GM19468 (cell line): ENCODE results near the gene RGSL1.
"Not testable (repeated sequence)": the region's sequence is repeated elsewhere in the genome, so short reads cannot be mapped to it uniquely, and the experiment has no call there.

Source experiments
- ATAC-seq: cut with Tn5 transposase; IDR thresholded peaks from one replicate; pipeline ENCODE4 v1.9.1; 2021; ENCODE audit warnings: mild to moderate bottlenecking, moderate library complexity, moderate number of reproducible peaks; ENCODE audit not compliant: unreplicated experiment; ENCODE audit errors: extremely low read depth

Gene RGSL1

GRCh38 chr1:182444497-182444896 lies 5.4 kb upstream of the RGSL1 start:
- ATAC-seq, result no peak

GRCh38 chr1:182446033-182446669 lies 3.8 kb upstream of the RGSL1 start:
- ATAC-seq, result no peak

GRCh38 chr1:182447124-182447523 lies 2.8 kb upstream of the RGSL1 start:
- ATAC-seq, result not testable (repeated sequence)

DNA sequence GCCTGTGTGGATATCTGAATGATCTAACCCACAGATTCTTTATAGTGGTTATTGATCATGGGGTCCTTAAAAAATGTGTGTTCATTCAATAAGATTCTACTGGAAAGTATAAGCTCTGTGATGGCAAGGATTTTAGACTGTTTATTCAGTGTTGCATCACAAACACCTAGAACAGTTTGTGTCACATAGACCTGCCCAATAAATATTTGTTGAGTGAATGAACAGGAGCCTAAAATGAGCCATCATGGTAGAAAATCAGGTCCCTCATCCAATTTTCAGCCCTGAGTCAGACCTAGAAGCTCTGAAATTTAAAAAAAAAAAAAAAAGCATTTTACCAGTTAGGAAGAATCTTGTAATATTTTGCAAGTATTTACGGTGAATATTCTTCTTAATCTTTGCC lies 2.3 kb upstream of the RGSL1 start:
- no peak for ATAC-seq

DNA sequence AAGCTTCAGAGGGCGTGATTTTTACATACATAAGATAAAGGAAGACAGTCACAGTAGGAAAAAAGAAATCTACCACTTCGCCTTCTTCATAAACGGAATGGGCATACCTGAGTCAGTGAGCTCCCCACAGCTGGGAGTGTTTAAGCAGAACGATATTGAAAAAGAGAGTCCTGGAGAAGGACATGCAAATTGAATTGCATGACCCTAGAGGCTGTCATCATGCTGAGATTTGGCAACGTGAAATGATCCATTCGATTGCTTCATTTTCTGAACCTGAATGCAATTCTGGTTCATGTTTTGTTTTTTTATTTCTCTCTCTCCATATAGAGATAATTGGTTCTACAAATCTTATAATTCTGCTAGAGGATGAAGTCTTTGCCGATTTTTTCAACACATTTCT lies 3.7 kb downstream of the RGSL1 start:
- ATAC-seq, result no peak

DNA sequence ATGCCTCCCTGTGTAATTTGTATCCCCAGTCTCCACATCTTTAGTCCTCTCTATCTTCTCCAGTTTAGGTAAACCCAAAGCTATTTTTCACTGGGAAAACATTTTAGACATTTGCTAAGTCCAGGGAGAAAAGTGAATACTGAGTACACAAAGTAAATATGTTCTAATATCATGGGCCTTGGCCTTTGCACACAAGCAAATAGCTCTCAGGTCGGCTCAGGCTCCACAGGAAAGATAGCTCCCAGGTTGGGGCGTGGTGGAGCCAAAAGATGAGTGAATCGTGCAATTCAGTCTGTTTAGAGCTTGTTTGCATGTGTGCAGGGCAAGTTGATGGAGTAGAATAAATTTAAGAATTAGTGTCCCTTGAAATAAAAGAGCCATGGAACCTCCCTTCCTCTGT lies 7.9 kb downstream of the RGSL1 start:
- no peak for ATAC-seq

GRCh38 chr1:182459949-182460348 lies 10.0 kb downstream of the RGSL1 start:
- no peak for ATAC-seq

DNA sequence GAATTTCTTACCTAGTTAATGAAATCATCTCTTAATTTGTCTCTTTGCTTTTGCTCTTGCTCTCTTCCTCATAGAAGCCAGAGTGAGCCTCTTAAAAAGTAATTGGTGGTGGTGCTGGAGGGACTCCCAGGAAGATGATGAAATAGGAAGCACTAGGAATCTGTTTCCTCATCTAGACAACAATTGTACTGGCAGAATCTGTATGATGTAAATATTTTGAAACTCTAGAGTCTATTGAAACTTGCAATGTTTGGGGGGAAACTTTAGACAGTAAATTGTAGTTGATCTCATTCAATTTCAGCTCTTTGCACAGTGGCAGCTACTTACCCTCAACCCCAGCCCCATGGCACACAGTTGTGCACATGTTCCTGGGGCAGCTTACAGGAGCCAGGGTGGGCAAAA lies 10.6 kb downstream of the RGSL1 start:
- ATAC-seq, result no peak

DNA sequence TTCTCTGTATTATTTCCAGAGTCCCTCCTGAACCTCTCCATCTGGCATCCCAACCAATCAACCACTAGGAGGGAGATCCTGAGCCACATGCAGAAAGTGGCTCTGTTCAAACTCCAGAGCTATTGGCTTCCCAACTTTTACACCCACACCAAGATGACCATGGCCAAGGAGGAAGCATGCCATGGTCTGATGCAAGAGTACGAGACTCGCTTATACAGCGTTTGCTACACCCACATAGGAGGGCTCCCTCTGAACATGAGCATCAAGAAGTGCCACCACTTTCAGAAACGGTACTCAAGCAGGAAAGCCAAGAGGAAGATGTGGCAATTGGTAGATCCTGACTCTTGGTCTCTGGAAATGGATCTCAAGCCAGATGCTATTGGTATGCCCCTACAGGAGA lies 23.6 kb downstream of the RGSL1 start:
- ATAC-seq, result no peak

DNA sequence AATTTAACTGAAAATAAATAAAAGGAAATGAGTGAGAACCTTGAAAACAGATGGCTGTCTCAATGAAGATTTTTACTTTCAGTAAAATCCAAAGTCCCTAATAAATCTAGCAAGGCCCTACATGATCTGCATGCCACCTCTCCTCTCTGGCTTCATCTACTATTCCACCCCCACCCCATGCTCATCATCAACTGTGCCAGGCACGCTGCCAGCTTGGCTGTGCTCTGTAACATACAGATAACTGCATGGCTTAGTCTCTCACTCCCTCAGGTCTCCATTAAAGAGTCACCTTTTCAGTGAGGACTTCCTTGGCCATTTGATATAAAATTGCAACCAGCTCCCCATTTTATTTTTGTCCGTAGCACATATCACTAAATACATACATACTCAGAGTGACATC lies 26.7 kb downstream of the RGSL1 start:
- no peak for ATAC-seq

DNA sequence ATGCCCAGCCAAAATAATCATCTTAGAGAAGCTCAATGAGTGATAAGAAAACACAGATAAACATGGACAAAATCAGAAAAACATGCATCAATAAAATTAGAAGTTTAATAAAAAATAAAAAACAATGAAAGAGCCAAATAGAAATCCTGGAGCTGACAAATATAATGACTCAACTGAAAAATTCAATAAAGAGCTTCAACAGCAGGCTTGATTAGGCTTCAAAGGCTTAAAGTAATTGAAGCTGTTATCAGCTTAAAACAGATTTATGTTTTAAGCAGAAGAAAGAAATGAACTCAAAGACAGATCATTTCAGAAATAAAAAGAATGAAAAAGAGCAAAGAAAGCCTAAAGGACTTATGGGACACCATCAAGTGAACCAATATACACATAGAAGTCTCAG lies 28.3 kb downstream of the RGSL1 start:
- no peak for ATAC-seq

GRCh38 chr1:182484067-182484466 lies 34.1 kb downstream of the RGSL1 start:
- no peak for ATAC-seq

- peak; percentile 83 for ATAC-seq
Observed at GRCh38 chr1:182484531-182485257, 34.7 kb downstream of the RGSL1 start.

DNA sequence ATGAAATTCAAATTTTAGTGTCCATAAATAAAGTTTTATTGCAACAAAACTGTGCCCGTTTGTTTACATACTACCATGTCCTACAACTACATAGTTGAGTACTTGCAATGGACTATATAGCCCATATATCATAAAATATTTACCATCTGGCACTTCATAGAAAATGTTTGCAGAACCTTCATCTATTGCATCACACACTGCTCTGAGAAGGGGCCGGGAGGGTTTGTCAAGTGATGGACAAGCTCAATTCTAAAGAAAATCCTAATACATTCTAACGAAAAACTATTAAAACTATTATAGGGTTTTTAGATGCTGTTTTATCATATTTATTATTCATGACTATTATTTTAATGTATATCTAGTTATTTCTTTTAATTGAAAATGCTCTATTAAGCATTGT lies 35.9 kb downstream of the RGSL1 start:
- no peak for ATAC-seq

- no peak for ATAC-seq
Observed at GRCh38 chr1:182488803-182489202, 38.9 kb downstream of the RGSL1 start.

DNA sequence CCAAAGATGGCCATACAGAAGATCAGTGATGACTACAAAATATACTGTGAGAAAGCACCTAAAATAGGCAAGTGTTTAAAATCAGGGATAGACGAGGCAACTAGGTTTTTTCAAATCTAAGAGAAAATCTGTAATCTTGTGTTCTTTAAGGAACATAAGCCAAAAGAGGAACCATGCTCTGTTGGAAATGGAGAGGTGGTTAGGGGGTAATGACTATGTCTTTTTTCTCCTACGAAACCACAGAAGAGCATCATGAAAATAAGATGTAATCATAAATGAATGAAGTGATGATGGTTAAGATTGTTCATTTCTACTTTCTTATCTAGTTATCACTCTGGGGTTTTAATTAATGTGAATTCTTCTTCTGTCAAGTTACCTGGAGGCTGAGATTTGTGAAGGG lies 43.1 kb downstream of the RGSL1 start:
- ATAC-seq, result no peak

GRCh38 chr1:182495002-182495401 lies 45.1 kb downstream of the RGSL1 start:
- no peak for ATAC-seq

- no peak for ATAC-seq
Observed at GRCh38 chr1:182495693-182496092, 45.7 kb downstream of the RGSL1 start.

- ATAC-seq, result no peak
Observed at GRCh38 chr1:182507685-182508084, 57.7 kb downstream of the RGSL1 start.

GRCh38 chr1:182515556-182515955 lies 65.6 kb downstream of the RGSL1 start:
- ATAC-seq, result no peak

- ATAC-seq, result no peak
Observed at GRCh38 chr1:182520736-182521135, 70.8 kb downstream of the RGSL1 start.

DNA sequence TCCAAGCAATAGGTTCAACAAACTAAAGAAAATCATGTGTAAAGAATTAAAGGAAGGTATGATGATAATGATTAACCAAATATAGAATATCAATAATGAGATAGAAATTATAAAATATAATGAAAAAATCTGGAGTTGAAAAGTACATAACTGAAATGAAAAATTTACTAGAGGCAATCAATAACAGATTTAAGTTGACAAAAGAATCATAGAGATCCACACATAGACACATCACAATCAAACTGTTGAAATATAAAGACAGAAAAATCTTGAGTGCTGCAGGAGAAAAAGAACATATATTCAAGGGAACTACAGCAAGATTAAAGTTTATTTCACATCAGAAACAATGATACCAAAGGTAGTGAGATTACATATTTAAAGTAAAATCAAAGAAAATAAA lies 75.4 kb downstream of the RGSL1 start:
- ATAC-seq, result no peak
